ENCODE data around the gene ATMIN. TPM values are rescaled to one million over a fixed set of nuclear protein-coding genes. Genes with fewer than 3 reads are reported as not detected.

Gene ATMIN
- total RNA-seq, 1 experiment from 2014 or later = 46.7 TPM

DNA sequence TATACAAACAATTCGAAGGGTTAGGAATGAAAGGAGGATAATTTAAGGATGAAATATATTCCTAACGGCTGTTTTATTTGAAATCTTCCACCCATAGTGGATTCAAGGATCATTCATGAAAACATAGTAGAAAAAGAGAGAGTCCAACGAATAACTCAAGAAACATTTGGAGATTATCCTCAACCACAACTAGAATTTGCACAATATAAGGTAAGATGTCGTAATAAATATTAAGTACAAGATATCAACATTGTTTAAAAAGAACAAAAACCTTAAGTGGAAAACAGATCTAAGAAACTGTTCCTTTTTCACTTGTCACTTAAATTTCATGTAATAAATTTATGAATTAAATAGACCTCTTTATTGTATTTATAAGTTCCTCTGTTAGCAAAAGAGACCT is 9.2 kb upstream of the ATMIN start:
- TF ChIP-seq FOSL1 (IDR thresholded peaks at IDR 0.05; ENCODE audit: low read depth) (no peak), POLR2A (IDR thresholded peaks at IDR 0.05; ENCODE audit: borderline replicate concordance, extremely low read depth, insufficient read depth, insufficient read length) (no peak), POLR2AphosphoS5 (IDR thresholded peaks at IDR 0.05; ENCODE audit: low read depth, low read length) (no peak), JUND (IDR thresholded peaks at IDR 0.05) (no peak), SRF (IDR thresholded peaks at IDR 0.05; ENCODE audit: low read depth) (no peak), EZH2 (IDR thresholded peaks at IDR 0.05) (no peak), ZBTB33 (IDR thresholded peaks at IDR 0.05; ENCODE audit: extremely low read depth, insufficient replicate concordance, low read length) (no peak), EZH2phosphoT487 (IDR thresholded peaks at IDR 0.05; ENCODE audit: borderline replicate concordance) (no peak), SP1 (IDR thresholded peaks at IDR 0.05; ENCODE audit: low read depth) (no peak), YY1 (IDR thresholded peaks at IDR 0.05; ENCODE audit: extremely low read depth, insufficient replicate concordance, low read depth, low read length) (no peak), ZFX (IDR thresholded peaks at IDR 0.05) (no peak), ELF1 (IDR thresholded peaks at IDR 0.05; ENCODE audit: borderline replicate concordance, low read depth) (no peak), SIN3A (IDR thresholded peaks at IDR 0.05; ENCODE audit: low read depth) (no peak), EGR1 (IDR thresholded peaks at IDR 0.05; ENCODE audit: low read depth) (no peak), TCF7L2 (IDR thresholded peaks at IDR 0.05; ENCODE audit: borderline replicate concordance, extremely low read depth, insufficient read depth, insufficient read length) (no peak), RAD21 (IDR thresholded peaks at IDR 0.05; ENCODE audit: low read depth) (no peak), ZNF274 (IDR thresholded peaks at IDR 0.05; ENCODE audit: low read depth, low read length) (no peak)
- TF ChIP-seq, protein P1, sequence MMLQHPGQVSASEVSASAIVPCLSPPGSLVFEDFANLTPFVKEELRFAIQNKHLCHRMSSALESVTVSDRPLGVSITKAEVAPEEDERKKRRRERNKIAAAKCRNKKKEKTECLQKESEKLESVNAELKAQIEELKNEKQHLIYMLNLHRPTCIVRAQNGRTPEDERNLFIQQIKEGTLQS (IDR thresholded peaks at IDR 0.05) = no peak
- TF ChIP-seq, protein P2, sequence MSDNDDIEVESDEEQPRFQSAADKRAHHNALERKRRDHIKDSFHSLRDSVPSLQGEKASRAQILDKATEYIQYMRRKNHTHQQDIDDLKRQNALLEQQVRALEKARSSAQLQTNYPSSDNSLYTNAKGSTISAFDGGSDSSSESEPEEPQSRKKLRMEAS (IDR thresholded peaks at IDR 0.05) = no peak
- TF ChIP-seq, protein P3, sequence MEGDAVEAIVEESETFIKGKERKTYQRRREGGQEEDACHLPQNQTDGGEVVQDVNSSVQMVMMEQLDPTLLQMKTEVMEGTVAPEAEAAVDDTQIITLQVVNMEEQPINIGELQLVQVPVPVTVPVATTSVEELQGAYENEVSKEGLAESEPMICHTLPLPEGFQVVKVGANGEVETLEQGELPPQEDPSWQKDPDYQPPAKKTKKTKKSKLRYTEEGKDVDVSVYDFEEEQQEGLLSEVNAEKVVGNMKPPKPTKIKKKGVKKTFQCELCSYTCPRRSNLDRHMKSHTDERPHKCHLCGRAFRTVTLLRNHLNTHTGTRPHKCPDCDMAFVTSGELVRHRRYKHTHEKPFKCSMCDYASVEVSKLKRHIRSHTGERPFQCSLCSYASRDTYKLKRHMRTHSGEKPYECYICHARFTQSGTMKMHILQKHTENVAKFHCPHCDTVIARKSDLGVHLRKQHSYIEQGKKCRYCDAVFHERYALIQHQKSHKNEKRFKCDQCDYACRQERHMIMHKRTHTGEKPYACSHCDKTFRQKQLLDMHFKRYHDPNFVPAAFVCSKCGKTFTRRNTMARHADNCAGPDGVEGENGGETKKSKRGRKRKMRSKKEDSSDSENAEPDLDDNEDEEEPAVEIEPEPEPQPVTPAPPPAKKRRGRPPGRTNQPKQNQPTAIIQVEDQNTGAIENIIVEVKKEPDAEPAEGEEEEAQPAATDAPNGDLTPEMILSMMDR (IDR thresholded peaks at IDR 0.05 in 2 of 3, conservative IDR thresholded peaks at IDR 0.05 in 1 of 3; ENCODE audit: borderline replicate concordance in 1 of 3, insufficient read depth in 1 of 3, low read depth in 2 of 3, low read length in 2 of 3) = no peak
- H2AFZ ChIP-seq (ENCODE audit: low read depth, low read length, poor library complexity, severe bottlenecking) = no peak overlapping the region
- H3K9ac ChIP-seq (ENCODE audit: low read length) = no peak overlapping the region
- DNase-seq (ENCODE audit: low read depth, low spot score) (no peak), ATAC-seq (no peak)
- H4K20me1 ChIP-seq (ENCODE audit: insufficient read depth) = no peaks in the 10 kb centered on the region
- H3K27me3 ChIP-seq (ENCODE audit: insufficient read depth, low read length) = no peaks in the 10 kb centered on the region
- H3K36me3 ChIP-seq (ENCODE audit: control insufficient read depth in 1 of 2, insufficient read depth in 2 of 2, low read length in 2 of 2) = peaks cover 34 to 43% of the 10 kb centered on the region in 2 experiments
- no peak overlapping the region for H3K27ac ChIP-seq (ENCODE audit: low read depth, low read length)
- H3K9me2 ChIP-seq (ENCODE audit: insufficient read depth) = no peaks in the 10 kb centered on the region
- H3K4me3 ChIP-seq (replicated peaks in 1 of 2; ENCODE audit: low read depth in 1 of 2, low read length in 2 of 2) = no peak overlapping the region
- ChIA-PET CTCF (interaction anchor here (0.8 to 1.0 kb wide), 2 partner anchors 8 to 9 kb away, joined by 3 to 4 read pairs; partner anchors contain the start of gene ATMIN), RAD21 (ENCODE audit: low non-redundant PET in 1 of 2, low total read pairs in 2 of 2, uncharacterized antibody in 2 of 2, unreplicated experiment in 2 of 2) (no interaction called here), POLR2A (no interaction called here)
- intact Hi-C loops (cut with micrococcal nuclease) = no loop called here
- no peaks in the 10 kb centered on the region for H3K4me1 ChIP-seq (ENCODE audit: control insufficient read depth in 1 of 2, insufficient read depth in 2 of 2, low read length in 2 of 2)
- BruUV-seq (replicated peaks) = no TSS peak
- H3K9me3 ChIP-seq (ENCODE audit: control insufficient read depth in 1 of 2, insufficient read depth in 1 of 2, low read depth in 1 of 2, low read length in 2 of 2) = no peaks in the 10 kb centered on the region
- no peak overlapping the region for H3K4me2 ChIP-seq (ENCODE audit: low read length)
- no peaks in the 10 kb centered on the region for H3K79me2 ChIP-seq (ENCODE audit: insufficient read depth, low read length)

Measured in HCT116 (cell line).